NCI-H146 treated with DMSO at 0.1 percent for 48 hours (cell line): ENCODE results near the gene ALLC.
"Not testable (repeated sequence)": the region's sequence is repeated elsewhere in the genome, so short reads cannot be mapped to it uniquely, and the experiment has no call there.

Source experiments
- DNase-seq: peaks from one replicate; lab custom pipeline; 2025; ENCODE audit not compliant: unreplicated experiment; lab: John Stamatoyannopoulos, UW

The ALLC gene

DNA sequence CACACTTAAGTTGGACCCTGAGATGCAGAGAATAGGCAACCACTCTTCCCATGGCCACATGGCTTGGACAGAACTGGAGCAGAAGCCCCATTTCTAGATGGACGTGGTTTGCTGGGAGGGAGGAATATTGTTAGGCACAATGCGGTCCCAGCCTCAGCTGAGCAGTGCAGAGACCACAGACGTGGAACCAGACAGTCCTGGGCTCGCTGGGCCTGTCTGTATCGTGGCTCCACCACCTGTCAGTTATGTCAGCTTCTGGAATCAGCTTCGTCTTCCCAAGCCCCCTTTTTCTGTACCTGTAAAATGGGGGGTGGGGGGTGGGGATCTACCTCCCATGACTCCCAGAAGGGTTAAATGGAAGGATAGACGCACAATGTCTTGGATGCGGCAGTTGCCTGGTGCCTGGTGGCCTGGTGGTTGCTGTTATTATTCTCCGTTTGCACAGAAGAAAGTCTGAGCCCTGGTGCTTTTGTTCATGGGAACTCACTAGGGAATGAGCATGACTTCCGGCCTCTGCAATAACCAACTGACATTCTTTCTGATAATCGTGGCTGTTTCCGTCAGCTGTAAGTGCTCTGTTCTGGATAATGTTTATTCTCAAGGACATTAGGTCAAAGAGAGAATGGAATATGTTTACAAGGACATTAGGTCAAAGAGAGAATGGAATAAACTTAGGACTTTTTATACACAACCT is 31.7 kb upstream of the ALLC start:
- no peak for DNase-seq

GRCh38 chr2:3626812-3627499 is 31.0 kb upstream of the ALLC start:
- DNase-seq, result no peak

GRCh38 chr2:3627500-3628100 is 30.4 kb upstream of the ALLC start:
- no peak for DNase-seq

DNA sequence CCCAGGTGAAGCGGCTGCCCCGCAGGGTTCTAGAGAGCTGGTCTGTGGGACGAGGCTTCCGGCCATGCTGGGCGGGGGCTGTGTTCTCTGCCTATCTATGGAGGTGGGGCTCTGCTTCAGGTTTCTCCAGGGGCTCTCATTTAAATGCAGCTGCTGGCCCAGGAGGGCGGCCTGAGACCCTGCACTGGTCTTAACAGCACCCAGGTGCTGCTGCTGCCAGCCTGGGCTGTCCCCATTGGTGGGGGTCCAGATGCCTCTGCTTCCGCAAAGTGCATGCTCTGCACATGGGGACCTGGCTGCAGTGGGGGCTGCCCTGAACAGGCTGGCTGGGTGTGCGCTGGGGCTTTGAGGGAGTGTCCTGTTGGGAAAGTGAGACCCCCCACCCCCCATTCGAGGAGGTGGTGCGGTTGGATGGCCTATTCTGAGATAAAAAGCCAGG is 29.7 kb upstream of the ALLC start:
- no peak for DNase-seq

GRCh38 chr2:3628800-3629199 is 29.2 kb upstream of the ALLC start:
- DNase-seq, result no peak

- DNase-seq, result no peak
These were observed 27.4 kb upstream of the ALLC start for GRCh38 chr2:3630631-3631030.

GRCh38 chr2:3631161-3631850 is 26.7 kb upstream of the ALLC start:
- DNase-seq, result no peak

- DNase-seq, result no peak
These were observed 25.9 kb upstream of the ALLC start for GRCh38 chr2:3631851-3632659.

GRCh38 chr2:3633089-3633981 is 24.7 kb upstream of the ALLC start:
- no peak for DNase-seq

- DNase-seq, result no peak
These were observed 23.9 kb upstream of the ALLC start for GRCh38 chr2:3633982-3634595.

GRCh38 chr2:3634596-3635121 is 23.3 kb upstream of the ALLC start:
- no peak for DNase-seq

- no peak for DNase-seq
These were observed 22.6 kb upstream of the ALLC start for GRCh38 chr2:3635171-3635974.

- not testable (repeated sequence) for DNase-seq
These were observed 22.0 kb upstream of the ALLC start for GRCh38 chr2:3635975-3636327.

DNA sequence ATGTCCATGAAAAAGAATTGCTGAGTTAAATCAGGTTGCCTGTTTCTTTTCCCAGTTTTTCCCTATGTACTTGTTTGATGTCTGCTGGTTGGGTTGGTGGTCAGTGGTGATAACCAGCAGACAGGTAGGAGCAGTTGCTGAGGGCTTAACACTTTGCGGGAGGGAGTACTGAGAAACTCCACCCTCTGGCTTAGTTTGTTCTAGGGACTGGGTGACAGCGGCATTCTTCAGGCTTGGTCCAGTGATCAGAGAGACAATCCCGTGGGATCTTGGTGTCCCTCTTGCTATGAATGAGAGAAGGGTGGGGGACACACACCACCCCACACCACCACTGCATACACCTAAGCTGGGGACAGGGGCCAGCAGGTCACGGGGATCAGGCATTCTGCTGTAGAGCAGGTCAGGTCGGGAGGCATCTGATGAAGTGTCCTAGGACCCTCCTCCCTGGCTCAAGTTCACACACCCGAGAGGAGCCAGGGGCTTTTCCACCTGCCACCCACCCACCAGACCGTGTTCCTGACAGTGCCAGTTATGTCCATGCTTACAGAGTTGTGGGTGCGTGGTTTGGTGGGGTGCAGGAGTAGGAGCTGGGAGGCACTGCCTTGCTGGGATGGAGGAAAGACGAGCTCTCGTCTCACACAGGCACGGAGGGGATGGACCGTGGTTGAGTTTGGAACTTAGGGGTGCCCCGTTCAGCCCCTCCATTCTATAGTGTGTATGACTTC is 21.3 kb upstream of the ALLC start:
- no peak for DNase-seq

DNA sequence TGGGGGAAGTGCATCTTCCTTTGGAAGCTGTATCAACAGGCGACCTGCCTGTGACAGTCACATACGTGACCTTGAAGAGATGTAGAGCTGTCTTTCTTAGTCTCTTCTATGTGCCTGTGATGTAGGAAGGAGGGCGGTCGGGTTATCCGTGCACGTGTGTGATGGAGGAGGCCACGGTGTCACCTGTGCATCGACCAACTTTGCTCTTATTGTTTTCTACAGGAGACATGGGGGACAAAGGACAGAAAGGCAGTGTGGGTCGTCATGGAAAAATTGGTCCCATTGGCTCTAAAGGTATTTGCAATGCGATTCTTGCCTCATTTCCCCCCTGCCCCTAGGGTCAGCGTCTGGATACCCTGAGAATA is 20.7 kb upstream of the ALLC start:
- no peak for DNase-seq

GRCh38 chr2:3637692-3638455 is 20.1 kb upstream of the ALLC start:
- no peak for DNase-seq

DNA sequence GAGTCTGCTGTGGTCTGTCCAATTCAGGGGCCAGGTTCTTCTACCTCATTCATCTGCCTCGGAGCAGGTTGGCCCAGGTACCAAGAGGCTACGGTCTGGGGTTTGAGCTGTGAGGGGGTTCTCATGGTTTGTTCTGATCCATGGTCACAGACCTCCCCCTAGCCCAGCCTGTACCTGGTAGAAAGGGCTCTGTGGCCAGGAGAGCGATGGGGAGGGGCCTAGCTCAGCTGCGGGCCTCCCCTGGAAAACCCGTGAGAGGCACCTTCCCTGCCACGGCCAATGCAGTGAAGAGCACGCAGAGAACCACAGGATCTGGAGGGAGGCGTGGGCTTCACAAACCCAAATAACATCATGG is 19.6 kb upstream of the ALLC start:
- no peak for DNase-seq
